ENCODE data around the gene DBH.

DBH gene

GRCh38 chr9:133702798-133703590, 66.8 kb downstream of the DBH start:
- Histone ChIP-seq H3K9me3 (ENCODE audit: control insufficient read depth, insufficient read depth, low read length) (no peaks in the 10 kb centered on the region), H3K27me3 (ENCODE audit: control insufficient read depth, low read length) (no peaks in the 10 kb centered on the region), H3K4me2 (ENCODE audit: low read length) (peak overlapping the region; percentile 84), H3K27ac (ENCODE audit: low read depth, low read length) (peak overlapping the region; percentile 84), H3K79me2 (ENCODE audit: control insufficient read depth, low read length) (peaks cover 3% of the 10 kb centered on the region; the same call in 1 of the 2 replicates), H3K36me3 (ENCODE audit: control insufficient read depth, low read length) (no peaks in the 10 kb centered on the region), H3F3A (ENCODE audit: control insufficient read depth, insufficient read depth) (peaks cover 19% of the 10 kb centered on the region), H3K4me3 (ENCODE audit: low read length) (peak overlapping the region; percentile 70), H3K9me2 (replicated peaks; ENCODE audit: control insufficient read depth, low read length) (no peaks in the 10 kb centered on the region), H3K4me1 (ENCODE audit: control insufficient read depth, low read length) (peaks cover 91% of the 10 kb centered on the region), H4K20me1 (ENCODE audit: control insufficient read depth, insufficient read depth, low read depth, low read length) (no peaks in the 10 kb centered on the region)
- TF ChIP-seq, protein P1, sequence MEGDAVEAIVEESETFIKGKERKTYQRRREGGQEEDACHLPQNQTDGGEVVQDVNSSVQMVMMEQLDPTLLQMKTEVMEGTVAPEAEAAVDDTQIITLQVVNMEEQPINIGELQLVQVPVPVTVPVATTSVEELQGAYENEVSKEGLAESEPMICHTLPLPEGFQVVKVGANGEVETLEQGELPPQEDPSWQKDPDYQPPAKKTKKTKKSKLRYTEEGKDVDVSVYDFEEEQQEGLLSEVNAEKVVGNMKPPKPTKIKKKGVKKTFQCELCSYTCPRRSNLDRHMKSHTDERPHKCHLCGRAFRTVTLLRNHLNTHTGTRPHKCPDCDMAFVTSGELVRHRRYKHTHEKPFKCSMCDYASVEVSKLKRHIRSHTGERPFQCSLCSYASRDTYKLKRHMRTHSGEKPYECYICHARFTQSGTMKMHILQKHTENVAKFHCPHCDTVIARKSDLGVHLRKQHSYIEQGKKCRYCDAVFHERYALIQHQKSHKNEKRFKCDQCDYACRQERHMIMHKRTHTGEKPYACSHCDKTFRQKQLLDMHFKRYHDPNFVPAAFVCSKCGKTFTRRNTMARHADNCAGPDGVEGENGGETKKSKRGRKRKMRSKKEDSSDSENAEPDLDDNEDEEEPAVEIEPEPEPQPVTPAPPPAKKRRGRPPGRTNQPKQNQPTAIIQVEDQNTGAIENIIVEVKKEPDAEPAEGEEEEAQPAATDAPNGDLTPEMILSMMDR (IDR thresholded peaks at IDR 0.05; ENCODE audit: low read depth, low read length, poor library complexity, severe bottlenecking) = no peak
- no peak for TF ChIP-seq EZH2phosphoT487 (IDR thresholded peaks at IDR 0.05; ENCODE audit: borderline replicate concordance, low read length)

DNA sequence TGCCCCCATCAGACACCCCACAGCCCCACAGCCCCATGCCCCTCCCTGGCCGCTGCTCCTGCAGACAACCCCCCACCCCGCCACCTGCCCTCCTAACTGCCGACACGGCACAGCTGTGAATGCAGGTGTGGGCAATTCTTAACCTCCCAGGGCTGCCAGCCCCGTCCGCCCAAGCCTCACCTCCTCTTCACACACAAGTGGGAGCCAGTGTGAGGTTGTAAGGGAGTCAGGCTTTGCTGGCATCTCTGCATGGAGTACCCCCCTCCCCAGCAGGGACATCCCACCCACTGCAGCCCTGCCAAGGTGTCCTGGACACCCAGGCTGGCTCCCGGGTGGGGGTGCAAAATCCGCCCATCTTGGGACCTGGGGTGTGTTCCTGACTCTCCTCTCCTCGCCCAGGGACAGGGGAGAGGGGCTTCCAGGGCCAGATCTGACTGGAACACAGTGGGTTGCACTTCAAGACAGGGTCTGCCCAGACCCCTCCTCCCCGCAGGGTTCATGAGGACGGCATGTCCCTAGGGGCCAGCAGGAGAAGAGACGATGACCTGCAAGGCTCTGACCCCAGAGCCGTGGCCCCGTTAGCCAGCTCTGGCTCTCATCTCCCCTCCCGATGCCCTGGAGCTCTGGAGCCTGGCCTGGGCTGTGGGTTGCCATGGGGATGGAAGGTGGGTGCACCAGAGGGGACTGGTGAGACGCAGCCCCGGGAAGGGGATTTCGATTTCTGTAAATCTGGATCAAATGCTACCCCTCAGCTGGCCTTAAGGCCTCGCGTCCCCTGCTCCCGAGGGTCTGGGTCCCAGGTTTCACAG, 67.6 kb downstream of the DBH start:
- Histone ChIP-seq H3K79me2 (ENCODE audit: control insufficient read depth, low read length) (peaks cover 3% of the 10 kb centered on the region; the same call in 1 of the 2 replicates), H3K36me3 (ENCODE audit: control insufficient read depth, low read length) (no peaks in the 10 kb centered on the region), H3K4me2 (ENCODE audit: low read length) (peak overlapping the region; percentile 84), H3K9me3 (ENCODE audit: control insufficient read depth, insufficient read depth, low read length) (no peaks in the 10 kb centered on the region), H3K27me3 (ENCODE audit: control insufficient read depth, low read length) (no peaks in the 10 kb centered on the region), H3K4me1 (ENCODE audit: control insufficient read depth, low read length) (peaks cover 92% of the 10 kb centered on the region), H3K9me2 (replicated peaks; ENCODE audit: control insufficient read depth, low read length) (no peaks in the 10 kb centered on the region), H3K27ac (ENCODE audit: low read depth, low read length) (peak overlapping the region; percentile 84), H4K20me1 (ENCODE audit: control insufficient read depth, insufficient read depth, low read depth, low read length) (no peaks in the 10 kb centered on the region), H3F3A (ENCODE audit: control insufficient read depth, insufficient read depth) (peaks cover 13% of the 10 kb centered on the region; the same call in 1 of the 2 replicates), H3K4me3 (ENCODE audit: low read length) (peak overlapping the region; percentile 70)
- TF ChIP-seq, protein P1 (IDR thresholded peaks at IDR 0.05; ENCODE audit: low read depth, low read length, poor library complexity, severe bottlenecking) = no peak
- no peak for TF ChIP-seq EZH2phosphoT487 (IDR thresholded peaks at IDR 0.05; ENCODE audit: borderline replicate concordance, low read length)

- no peaks in the 10 kb centered on the region for H3K36me3 ChIP-seq (ENCODE audit: control insufficient read depth, low read length)
- peaks cover 98% of the 10 kb centered on the region for H3K4me1 ChIP-seq (ENCODE audit: control insufficient read depth, low read length)
- no peak overlapping the region for H3K4me2 ChIP-seq (ENCODE audit: low read length)
- H3K27me3 ChIP-seq (ENCODE audit: control insufficient read depth, low read length) = no peaks in the 10 kb centered on the region
- no peak overlapping the region for H3K27ac ChIP-seq (ENCODE audit: low read depth, low read length)
- H3K9me2 ChIP-seq (replicated peaks; ENCODE audit: control insufficient read depth, low read length) = no peaks in the 10 kb centered on the region
- no peaks in the 10 kb centered on the region for H4K20me1 ChIP-seq (ENCODE audit: control insufficient read depth, insufficient read depth, low read depth, low read length)
- peaks cover 16% of the 10 kb centered on the region for H3F3A ChIP-seq (ENCODE audit: control insufficient read depth, insufficient read depth)
- no peak overlapping the region for H3K4me3 ChIP-seq (ENCODE audit: low read length)
- no peak for TF ChIP-seq EZH2phosphoT487 (IDR thresholded peaks at IDR 0.05; ENCODE audit: borderline replicate concordance, low read length)
- TF ChIP-seq, protein P1 (IDR thresholded peaks at IDR 0.05; ENCODE audit: low read depth, low read length, poor library complexity, severe bottlenecking) = no peak
- H3K9me3 ChIP-seq (ENCODE audit: control insufficient read depth, insufficient read depth, low read length) = no peaks in the 10 kb centered on the region
- H3K79me2 ChIP-seq (ENCODE audit: control insufficient read depth, low read length) = no peaks in the 10 kb centered on the region; the same call in 1 of the 2 replicates
Observed at GRCh38 chr9:133704711-133705181, 68.6 kb downstream of the DBH start.
